GF-D8 (cell line): ENCODE data around the gene WDFY3.

Experiments
- DNase-seq: peaks from one replicate; lab custom pipeline; 2025; lab: John Stamatoyannopoulos, UW

Gene WDFY3

DNA sequence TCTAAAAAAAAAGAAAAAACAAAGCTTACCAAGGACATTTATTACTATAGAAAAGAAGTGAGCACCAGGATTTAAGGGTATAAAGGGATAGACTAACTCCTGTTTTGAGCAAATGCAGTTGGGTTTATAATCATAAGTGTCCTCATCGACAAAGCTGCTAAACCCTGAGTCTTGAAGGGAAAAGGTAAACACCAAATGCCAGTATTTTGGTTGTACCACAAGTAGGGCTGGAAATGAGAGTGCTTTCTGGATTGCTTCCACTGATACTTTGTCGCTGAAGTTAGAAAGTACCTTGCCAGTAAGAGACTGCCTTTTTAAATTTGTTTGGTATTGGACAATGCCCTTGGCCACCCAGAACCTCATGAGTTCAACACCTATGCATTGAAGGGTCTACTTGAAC lies 53.7 kb downstream of the WDFY3 start:
- no peak for DNase-seq

- no peak for DNase-seq
These were observed 57.6 kb downstream of the WDFY3 start for GRCh38 chr4:84908876-84909275.

DNA sequence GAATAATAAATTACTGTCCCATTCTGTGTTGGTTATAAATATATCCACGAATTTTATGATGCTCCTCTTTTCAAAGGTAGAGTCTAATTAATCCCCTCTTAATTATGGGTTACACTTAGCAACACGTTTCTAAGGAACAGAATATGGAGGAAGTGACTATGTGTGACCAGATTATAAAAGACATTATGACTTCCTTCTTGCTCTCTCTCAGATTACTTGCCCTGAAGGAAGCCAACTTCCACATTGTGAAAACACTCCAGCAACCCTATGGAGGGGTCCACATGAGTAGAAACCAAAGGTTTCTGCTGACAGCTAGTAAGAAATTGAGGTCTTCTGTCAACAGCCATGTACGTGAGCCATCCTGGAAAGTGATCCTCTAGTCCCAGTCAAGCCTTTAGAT lies 59.3 kb downstream of the WDFY3 start:
- peak; percentile 40 for DNase-seq

GRCh38 chr4:84905646-84906045 lies 60.8 kb downstream of the WDFY3 start:
- DNase-seq, result no peak

GRCh38 chr4:84901740-84902281 lies 64.7 kb downstream of the WDFY3 start:
- DNase-seq, result no peak

DNA sequence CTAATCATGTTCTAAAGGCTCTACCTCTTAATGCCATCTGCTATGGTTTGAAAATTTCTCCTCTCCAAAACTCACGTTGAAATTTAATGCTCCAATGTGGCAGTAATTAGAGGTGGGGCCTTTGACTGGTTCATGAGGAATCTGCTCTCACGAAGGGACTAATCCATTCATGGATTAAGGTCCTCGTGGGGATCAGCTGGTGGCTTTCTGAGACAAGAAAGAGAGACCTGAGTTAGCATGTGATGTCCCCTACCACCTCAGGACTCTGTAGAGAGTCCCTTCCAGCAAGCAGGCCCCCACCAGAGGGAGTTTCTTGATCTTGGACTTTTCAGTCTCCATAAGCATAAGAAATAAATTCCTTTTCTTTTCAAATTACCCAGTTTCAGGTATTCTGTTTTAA lies 65.3 kb downstream of the WDFY3 start:
- DNase-seq, result no peak

- no peak for DNase-seq
These were observed 66.9 kb downstream of the WDFY3 start for GRCh38 chr4:84899616-84900015.

DNA sequence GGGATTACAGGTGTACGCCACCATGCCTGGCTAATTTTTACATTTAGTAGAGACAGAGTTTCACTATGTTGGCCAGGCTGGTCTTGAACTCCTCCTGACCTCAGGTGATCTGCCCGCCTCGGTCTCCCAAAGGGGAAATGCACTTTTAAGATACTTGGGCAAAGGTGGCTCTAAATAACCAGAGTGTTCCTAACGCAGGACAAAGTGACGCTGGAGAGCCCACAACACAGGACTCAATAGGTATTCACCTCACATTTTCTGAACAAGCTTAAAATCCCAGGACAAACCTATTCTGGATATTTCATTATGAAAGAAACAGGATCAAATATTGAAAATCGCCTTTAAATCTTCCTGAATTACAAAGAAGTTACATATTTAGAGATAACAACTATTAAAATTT lies 69.0 kb downstream of the WDFY3 start:
- DNase-seq, result no peak

DNA sequence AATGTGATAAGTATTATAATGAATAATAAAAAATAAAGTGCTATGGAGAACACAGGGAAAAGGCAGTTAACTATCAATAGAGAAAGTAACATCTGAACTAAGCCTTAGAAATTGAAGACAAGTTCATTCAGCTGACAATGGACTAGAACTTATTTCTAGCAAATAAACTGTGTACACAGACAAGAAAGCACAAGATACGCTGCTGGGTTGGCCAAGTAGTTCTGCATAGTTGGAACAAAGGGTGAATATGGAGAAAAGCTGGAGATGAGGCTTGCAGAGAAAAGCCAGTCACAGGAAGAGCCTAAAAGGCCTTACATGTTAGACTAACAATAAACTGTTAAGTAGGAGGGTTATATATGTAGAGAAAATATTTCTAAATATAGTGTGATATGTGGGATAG lies 71.2 kb downstream of the WDFY3 start:
- DNase-seq, result no peak

DNA sequence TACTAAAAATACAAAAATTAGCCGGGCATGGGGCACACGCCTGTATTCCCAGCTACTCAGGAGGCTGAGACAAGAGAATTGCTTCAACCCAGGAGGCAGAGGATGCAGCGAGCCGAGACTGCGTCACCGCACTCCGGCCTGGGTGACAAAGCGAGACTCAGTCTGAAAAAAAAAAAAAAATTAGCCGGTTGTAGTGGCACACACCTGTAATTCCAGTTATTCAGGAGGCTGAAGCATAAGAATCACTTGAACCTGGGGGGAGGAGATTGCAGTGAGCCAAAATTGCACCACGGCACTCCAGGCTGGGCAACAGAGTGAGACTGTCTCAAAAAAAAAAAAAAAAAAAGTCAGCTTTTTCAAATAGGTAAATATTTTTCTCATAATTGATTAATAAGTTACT lies 71.9 kb downstream of the WDFY3 start:
- no peak for DNase-seq

DNA sequence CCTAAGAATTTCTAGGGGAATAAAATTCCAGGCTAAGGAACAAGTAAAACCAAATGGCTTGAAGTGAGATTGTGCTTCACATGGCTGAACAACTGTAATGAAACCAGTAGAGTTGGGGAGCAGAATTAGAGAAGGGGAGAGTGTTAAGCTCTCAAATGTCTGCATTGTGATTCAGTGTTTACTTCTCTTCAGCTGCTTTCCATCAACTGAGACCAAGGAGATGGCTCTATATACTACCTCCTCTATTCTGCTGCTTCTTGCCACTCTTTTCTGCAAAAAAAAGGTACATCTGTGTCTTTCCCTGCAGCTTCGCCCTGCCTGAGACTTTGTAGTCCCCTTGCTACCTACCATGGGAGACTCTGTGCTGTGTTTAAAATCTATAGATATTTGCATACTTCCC lies 73.5 kb downstream of the WDFY3 start:
- no peak for DNase-seq

DNA sequence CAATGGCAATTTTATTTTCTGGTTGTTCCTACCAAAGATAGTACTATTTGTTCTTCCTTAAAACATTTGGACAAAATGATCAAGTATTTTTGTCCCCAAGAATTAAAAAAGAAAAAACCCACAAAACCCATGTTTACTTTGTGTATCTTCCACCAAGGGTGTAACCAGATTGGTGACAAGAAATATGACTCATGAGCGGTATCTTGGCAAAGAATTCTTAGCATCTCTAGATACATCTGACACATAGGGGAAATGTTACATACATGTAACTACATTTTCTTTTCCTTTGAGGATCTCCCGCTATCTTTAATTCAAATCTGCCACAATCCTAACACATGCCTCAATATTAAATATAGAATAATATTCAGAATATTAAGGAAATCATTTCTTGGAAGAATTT lies 78.7 kb downstream of the WDFY3 start:
- no peak for DNase-seq

GRCh38 chr4:84879651-84880200 lies 86.8 kb downstream of the WDFY3 start:
- no peak for DNase-seq

GRCh38 chr4:84878546-84878945 lies 87.9 kb downstream of the WDFY3 start:
- no peak for DNase-seq

- no peak for DNase-seq
These were observed 88.4 kb downstream of the WDFY3 start for GRCh38 chr4:84878090-84878489.

DNA sequence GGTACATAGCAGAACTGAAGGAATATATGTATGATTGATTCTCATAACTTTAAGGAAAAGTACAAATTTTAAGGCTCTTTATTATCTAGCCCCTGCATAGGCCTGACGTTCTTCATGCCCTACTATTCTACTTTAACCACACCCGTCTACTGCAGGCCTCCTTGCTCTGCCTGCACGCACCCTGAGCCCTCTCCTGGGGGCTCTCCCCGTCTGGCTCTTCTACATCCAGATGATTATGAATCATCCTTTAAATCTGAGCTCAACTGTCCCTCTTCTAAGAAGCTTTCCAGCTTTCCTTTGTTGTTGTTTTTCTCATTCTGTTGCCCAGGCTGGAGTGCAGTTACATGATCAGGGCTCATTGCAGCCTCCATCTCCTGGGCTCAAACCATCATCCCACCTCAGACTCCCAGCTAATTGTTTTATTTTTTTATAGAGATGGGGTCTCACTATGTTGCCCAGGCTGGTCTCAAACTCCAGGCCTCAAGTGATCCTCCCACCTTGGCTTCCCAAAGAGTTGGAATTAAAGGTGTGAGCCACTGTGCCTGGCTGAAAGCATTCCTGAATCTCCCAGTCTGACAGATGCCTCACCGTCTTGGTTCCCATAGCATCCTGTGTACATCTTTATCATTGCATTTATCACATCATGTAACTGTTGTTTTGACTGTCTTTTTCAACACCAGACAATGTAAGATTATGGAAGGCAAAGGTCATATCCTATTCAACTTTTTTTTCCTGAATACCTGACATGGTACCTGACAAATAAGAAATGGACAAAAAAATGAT lies 89.2 kb downstream of the WDFY3 start:
- DNase-seq, result no peak

GRCh38 chr4:84875636-84876371 lies 90.7 kb downstream of the WDFY3 start:
- DNase-seq, result no peak

- no peak for DNase-seq
These were observed 91.9 kb downstream of the WDFY3 start for GRCh38 chr4:84874619-84875018.

GRCh38 chr4:84870398-84871163 lies 95.9 kb downstream of the WDFY3 start:
- DNase-seq, result no peak

GRCh38 chr4:84866295-84866694 lies 100.2 kb downstream of the WDFY3 start:
- DNase-seq, result no peak

GRCh38 chr4:84865600-84865999 lies 100.9 kb downstream of the WDFY3 start:
- DNase-seq, result no peak

DNA sequence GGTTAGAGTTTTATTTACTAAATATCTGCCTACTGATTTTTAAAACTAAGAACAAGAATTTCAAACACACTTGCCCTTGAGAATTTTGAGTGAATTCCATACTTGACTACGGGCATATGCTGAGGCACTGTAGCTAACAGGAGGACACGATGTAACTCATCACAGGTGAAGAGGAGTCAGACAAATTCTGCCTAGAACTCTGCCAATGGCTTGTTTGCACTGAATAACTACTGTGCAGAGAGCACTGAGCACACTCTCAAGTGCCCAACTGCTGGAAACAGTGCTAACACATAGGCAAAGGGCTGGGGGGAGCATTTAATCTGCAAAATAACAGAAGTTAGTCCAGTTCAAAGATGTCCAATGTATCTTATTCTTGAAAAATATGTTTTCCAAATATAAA lies 104.4 kb downstream of the WDFY3 start:
- DNase-seq, result no peak
